ENCODE measurements around the gene OTOA. TPM values are rescaled to one million over a fixed set of nuclear protein-coding genes. Genes with fewer than 3 reads are reported as not detected.
A peak's percentile ranks its signal among the peaks of the same experiment; 100 is the strongest.

Gene OTOA
- total RNA-seq, result not detected

GRCh38 chr16:21663889-21664647 is at the start of gene OTOA:
Gene OTOA, plus strand, starts transcription at chr16:21663968. Its CDS starts 14,547 bp downstream, at chr16:21678515.
- Mint-ChIP-seq H3K4me3 (peak within 1 kb of the TSS; percentile 65), H3K36me3 (ENCODE audit: low read depth) (no peaks in the 10 kb centered on the region), H3K27ac (no peak within 1 kb of the TSS), H3K27me3 (ENCODE audit: low read depth) (peaks cover 5% of the 10 kb centered on the region), H3K9me3 (no peaks in the 10 kb centered on the region), H3K4me1 (ENCODE audit: low read depth) (peaks cover 15% of the 10 kb centered on the region)
- intact Hi-C loops (cut with micrococcal nuclease), result no loop called here
- CTCF ChIA-PET, result interaction anchor here (0.6 to 1.5 kb wide), 2 partner anchors 19 to 44 kb away, joined by 3 to 5 read pairs; no protein-coding TSS in a partner anchor
- DNase-seq, result no peak

GRCh38 chr16:21614896-21615295 is 48.9 kb upstream of the OTOA start:
- H3K36me3 Mint-ChIP-seq (ENCODE audit: low read depth), result peaks cover 18% of the 10 kb centered on the region
- H3K4me3 Mint-ChIP-seq, result no peak overlapping the region
- H3K27ac Mint-ChIP-seq, result no peak overlapping the region
- intact Hi-C loops (cut with micrococcal nuclease), result no loop called here
- DNase-seq, result no peak
- CTCF ChIA-PET, result no interaction called here
- H3K4me1 Mint-ChIP-seq (ENCODE audit: low read depth), result peaks cover 57% of the 10 kb centered on the region
- H3K27me3 Mint-ChIP-seq (ENCODE audit: low read depth), result no peaks in the 10 kb centered on the region
- no peaks in the 10 kb centered on the region for H3K9me3 Mint-ChIP-seq

GRCh38 chr16:21617607-21618006 is 46.2 kb upstream of the OTOA start:
- intact Hi-C loops (cut with micrococcal nuclease), result no loop called here
- H3K36me3 Mint-ChIP-seq (ENCODE audit: low read depth), result peaks cover 19% of the 10 kb centered on the region
- H3K27me3 Mint-ChIP-seq (ENCODE audit: low read depth), result no peaks in the 10 kb centered on the region
- no peaks in the 10 kb centered on the region for H3K9me3 Mint-ChIP-seq
- H3K4me3 Mint-ChIP-seq, result no peak overlapping the region
- CTCF ChIA-PET, result no interaction called here
- no peak for DNase-seq
- H3K27ac Mint-ChIP-seq, result no peak overlapping the region
- H3K4me1 Mint-ChIP-seq (ENCODE audit: low read depth), result peaks cover 52% of the 10 kb centered on the region

GRCh38 chr16:21618281-21618680 is 45.5 kb upstream of the OTOA start:
- H3K4me3 Mint-ChIP-seq, result no peak overlapping the region
- CTCF ChIA-PET, result no interaction called here
- H3K4me1 Mint-ChIP-seq (ENCODE audit: low read depth), result peaks cover 52% of the 10 kb centered on the region

GRCh38 chr16:21619765-21620425 is 43.9 kb upstream of the OTOA start:
- H3K27ac Mint-ChIP-seq, result no peak overlapping the region
- peaks cover 20% of the 10 kb centered on the region for H3K36me3 Mint-ChIP-seq (ENCODE audit: low read depth)
- H3K27me3 Mint-ChIP-seq (ENCODE audit: low read depth), result no peaks in the 10 kb centered on the region
- no peaks in the 10 kb centered on the region for H3K9me3 Mint-ChIP-seq
- intact Hi-C loops (cut with micrococcal nuclease), result no loop called here
- CTCF ChIA-PET, result interaction anchor here (0.9 to 1.2 kb wide), 3 partner anchors 16 to 89 kb away, joined by 3 to 5 read pairs (median 3); no protein-coding TSS in a partner anchor
- no peak for DNase-seq
- H3K4me3 Mint-ChIP-seq, result no peak overlapping the region
- peaks cover 52% of the 10 kb centered on the region for H3K4me1 Mint-ChIP-seq (ENCODE audit: low read depth)

More at GRCh38 chr16:21618281-21618680, 45.5 kb upstream of the OTOA start:
- intact Hi-C loops (cut with micrococcal nuclease), result no loop called here
- H3K9me3 Mint-ChIP-seq, result no peaks in the 10 kb centered on the region
- no peak for DNase-seq
- no peaks in the 10 kb centered on the region for H3K27me3 Mint-ChIP-seq (ENCODE audit: low read depth)
- no peak overlapping the region for H3K27ac Mint-ChIP-seq
- H3K36me3 Mint-ChIP-seq (ENCODE audit: low read depth), result peaks cover 18% of the 10 kb centered on the region

- H3K4me3 Mint-ChIP-seq, result no peak overlapping the region
- no peak overlapping the region for H3K27ac Mint-ChIP-seq
- CTCF ChIA-PET, result interaction anchor here (0.9 to 1.2 kb wide), 3 partner anchors 17 to 88 kb away, joined by 3 to 5 read pairs (median 3); no protein-coding TSS in a partner anchor
- H3K9me3 Mint-ChIP-seq, result no peaks in the 10 kb centered on the region
- intact Hi-C loops (cut with micrococcal nuclease), result no loop called here
- H3K27me3 Mint-ChIP-seq (ENCODE audit: low read depth), result no peaks in the 10 kb centered on the region
- H3K4me1 Mint-ChIP-seq (ENCODE audit: low read depth), result peaks cover 49% of the 10 kb centered on the region
- H3K36me3 Mint-ChIP-seq (ENCODE audit: low read depth), result peaks cover 20% of the 10 kb centered on the region
- DNase-seq, result no peak
Measured at GRCh38 chr16:21620592-21620991, 43.2 kb upstream of the OTOA start.

GRCh38 chr16:21622545-21622944 is 41.2 kb upstream of the OTOA start:
- peaks cover 58% of the 10 kb centered on the region for H3K4me1 Mint-ChIP-seq (ENCODE audit: low read depth)

GRCh38 chr16:21625026-21625425 is 38.7 kb upstream of the OTOA start:
- Mint-ChIP-seq H3K4me3 (no peak overlapping the region), H3K9me3 (no peaks in the 10 kb centered on the region), H3K36me3 (ENCODE audit: low read depth) (peaks cover 33% of the 10 kb centered on the region), H3K4me1 (ENCODE audit: low read depth) (peaks cover 48% of the 10 kb centered on the region), H3K27me3 (ENCODE audit: low read depth) (no peaks in the 10 kb centered on the region), H3K27ac (no peak overlapping the region)
- DNase-seq, result no peak
- CTCF ChIA-PET, result interaction anchor here (0.9 to 1.2 kb wide), 3 partner anchors 15 to 42 kb away, joined by 3 to 5 read pairs (median 3); no protein-coding TSS in a partner anchor
- intact Hi-C loops (cut with micrococcal nuclease), result no loop called here

More at GRCh38 chr16:21622545-21622944, 41.2 kb upstream of the OTOA start:
- peaks cover 22% of the 10 kb centered on the region for H3K36me3 Mint-ChIP-seq (ENCODE audit: low read depth)
- CTCF ChIA-PET, result interaction anchor here (0.7 kb wide), 1 partner anchor 38 kb away, joined by 3 read pairs; no protein-coding TSS in a partner anchor
- no peaks in the 10 kb centered on the region for H3K9me3 Mint-ChIP-seq
- no peaks in the 10 kb centered on the region for H3K27me3 Mint-ChIP-seq (ENCODE audit: low read depth)
- intact Hi-C loops (cut with micrococcal nuclease), result no loop called here
- H3K27ac Mint-ChIP-seq, result no peak overlapping the region
- no peak for DNase-seq
- H3K4me3 Mint-ChIP-seq, result no peak overlapping the region

GRCh38 chr16:21626659-21627277 is 37.0 kb upstream of the OTOA start:
- peaks cover 33% of the 10 kb centered on the region for H3K36me3 Mint-ChIP-seq (ENCODE audit: low read depth)
- no peaks in the 10 kb centered on the region for H3K27me3 Mint-ChIP-seq (ENCODE audit: low read depth)
- peaks cover 45% of the 10 kb centered on the region for H3K4me1 Mint-ChIP-seq (ENCODE audit: low read depth)
- DNase-seq, result peak; percentile 52
- H3K27ac Mint-ChIP-seq, result peak overlapping the region; percentile 6
- intact Hi-C loops (cut with micrococcal nuclease), result loop anchor here (2.0 kb wide), 1 partner anchor 26 kb away; no protein-coding TSS in a partner anchor
- no peak overlapping the region for H3K4me3 Mint-ChIP-seq
- no peaks in the 10 kb centered on the region for H3K9me3 Mint-ChIP-seq
- CTCF ChIA-PET, result no interaction called here

GRCh38 chr16:21628121-21628726 is 35.5 kb upstream of the OTOA start:
- peaks cover 33% of the 10 kb centered on the region for H3K36me3 Mint-ChIP-seq (ENCODE audit: low read depth)
- CTCF ChIA-PET, result no interaction called here

GRCh38 chr16:21628772-21629171 is 35.0 kb upstream of the OTOA start:
- CTCF ChIA-PET, result no interaction called here
- Mint-ChIP-seq H3K4me3 (no peak overlapping the region), H3K36me3 (ENCODE audit: low read depth) (peaks cover 31% of the 10 kb centered on the region), H3K9me3 (no peaks in the 10 kb centered on the region), H3K27me3 (ENCODE audit: low read depth) (no peaks in the 10 kb centered on the region), H3K4me1 (ENCODE audit: low read depth) (peaks cover 38% of the 10 kb centered on the region), H3K27ac (no peak overlapping the region)
- no peak for DNase-seq
- intact Hi-C loops (cut with micrococcal nuclease), result no loop called here

More at GRCh38 chr16:21628121-21628726, 35.5 kb upstream of the OTOA start:
- H3K4me1 Mint-ChIP-seq (ENCODE audit: low read depth), result peaks cover 41% of the 10 kb centered on the region
- no peak for DNase-seq
- no peaks in the 10 kb centered on the region for H3K27me3 Mint-ChIP-seq (ENCODE audit: low read depth)
- intact Hi-C loops (cut with micrococcal nuclease), result no loop called here
- no peaks in the 10 kb centered on the region for H3K9me3 Mint-ChIP-seq
- no peak overlapping the region for H3K4me3 Mint-ChIP-seq
- no peak overlapping the region for H3K27ac Mint-ChIP-seq
